Tibial artery (tissue), 4 donors: ENCODE data around the gene CIP2A.

ENCODE experiments used
- DNase-seq, 2 donors: peaks; one replicate each; pipeline ENCODE4 v3.0.0-alpha.2; 2019
- H3K27ac ChIP-seq, 2 donors: fragments of 200-600 bp; sonication (generic) in 1 of 2; 1 replicate in 1 of 2; 2 replicates in 1 of 2; pipeline ENCODE4 v1.5.1; 2018 to 2019; ENCODE audit warnings: mild to moderate bottlenecking in 1 of 2
- H3K27me3 ChIP-seq, 2 donors: fragments of 200-600 bp; sonication (generic) in 1 of 2; one replicate each; pipeline versions ENCODE4 v1.5.1 to v1.6.0; 2016 to 2019
- H3K36me3 ChIP-seq, 3 donors: fragments of 200-600 bp; sonication (generic) in 2 of 3; one replicate each; pipeline ENCODE4 v1.5.1; 2016 to 2019; ENCODE audit warnings: mild to moderate bottlenecking in 2 of 3
- H3K4me1 ChIP-seq, 4 donors: fragments of 200-600 bp; sonication (generic) in 2 of 4; 1 replicate in 3 of 4; 2 replicates in 1 of 4; pipeline ENCODE4 v1.5.1; 2016 to 2019
- H3K4me3 ChIP-seq, 2 donors: fragments of 200-600 bp; sonication (generic) in 1 of 2; 1 replicate in 1 of 2; 2 replicates in 1 of 2; pipeline ENCODE4 v1.5.1; 2018 to 2019; ENCODE audit warnings: mild to moderate bottlenecking in 2 of 2
- H3K9me3 ChIP-seq, 3 donors: fragments of 200-600 bp; sonication (generic) in 1 of 3; one replicate each; pipeline ENCODE4 v1.5.1; 2016 to 2019
- CTCF ChIP-seq, 2 experiments: fragments of 200-600 bp in 1 of 2; fragments of 450-650 bp in 1 of 2; IDR thresholded peaks; one replicate each; pipeline ENCODE4 v1.5.1; 2017 to 2019; ENCODE audit warnings: antibody characterized with exemption in 2 of 2, mild to moderate bottlenecking in 1 of 2, moderate library complexity in 1 of 2
- intact Hi-C: fragments of 100-400 bp; cut with DNase I; formaldehyde crosslinking; loops from one replicate; pipeline ENCODE4 v1.15.0; 2023; ENCODE audit warnings: low total_unique reads

The CIP2A gene

GRCh38 chr3:108511055-108511454, 78.2 kb downstream of the CIP2A start:
- H3K9me3 ChIP-seq: no peaks in the 10 kb centered on the region
- no peak for DNase-seq
- no peak overlapping the region for H3K4me3 ChIP-seq
- H3K36me3 ChIP-seq: no peaks in the 10 kb centered on the region
- intact Hi-C loops: no loop called here
- no peaks in the 10 kb centered on the region for H3K4me1 ChIP-seq
- TF ChIP-seq CTCF (IDR thresholded peaks at IDR 0.05): no peak
- H3K27me3 ChIP-seq: no peaks in the 10 kb centered on the region
- H3K27ac ChIP-seq: no peak overlapping the region

GRCh38 chr3:108510496-108510895, 78.7 kb downstream of the CIP2A start, which contains the start of gene MYH15:
TSS of gene MYH15 (minus strand) at chr3:108510596. CDS start at chr3:108510530, 66 bp downstream.
- DNase-seq: no peak
- intact Hi-C loops: no loop called here
- H3K9me3 ChIP-seq: no peaks in the 10 kb centered on the region
- no peaks in the 10 kb centered on the region for H3K27me3 ChIP-seq
- H3K36me3 ChIP-seq: no peaks in the 10 kb centered on the region
- no peak for TF ChIP-seq CTCF (IDR thresholded peaks at IDR 0.05)
- H3K4me1 ChIP-seq: no peaks in the 10 kb centered on the region
- H3K27ac ChIP-seq: no peak within 1 kb of the TSS
- H3K4me3 ChIP-seq: no peak within 1 kb of the TSS

GRCh38 chr3:108509871-108510270, 79.4 kb downstream of the CIP2A start:
- intact Hi-C loops: no loop called here
- H3K27ac ChIP-seq: no peak overlapping the region
- H3K27me3 ChIP-seq: no peaks in the 10 kb centered on the region
- no peaks in the 10 kb centered on the region for H3K4me1 ChIP-seq
- H3K36me3 ChIP-seq: no peaks in the 10 kb centered on the region
- DNase-seq: no peak
- no peaks in the 10 kb centered on the region for H3K9me3 ChIP-seq
- no peak overlapping the region for H3K4me3 ChIP-seq
- TF ChIP-seq CTCF (IDR thresholded peaks at IDR 0.05): no peak

GRCh38 chr3:108509263-108509662, 80.0 kb downstream of the CIP2A start:
- Histone ChIP-seq H3K9me3 (no peaks in the 10 kb centered on the region), H3K4me3 (no peak overlapping the region), H3K4me1 (no peaks in the 10 kb centered on the region), H3K27ac (no peak overlapping the region), H3K36me3 (no peaks in the 10 kb centered on the region), H3K27me3 (no peaks in the 10 kb centered on the region)
- intact Hi-C loops: no loop called here
- TF ChIP-seq CTCF (IDR thresholded peaks at IDR 0.05): no peak
- no peak for DNase-seq

GRCh38 chr3:108507902-108508301, 81.3 kb downstream of the CIP2A start:
- no peaks in the 10 kb centered on the region for H3K27me3 ChIP-seq
- DNase-seq: no peak
- no peak overlapping the region for H3K27ac ChIP-seq
- H3K4me3 ChIP-seq: no peak overlapping the region
- no peak for TF ChIP-seq CTCF (IDR thresholded peaks at IDR 0.05)
- no peaks in the 10 kb centered on the region for H3K4me1 ChIP-seq
- intact Hi-C loops: no loop called here
- H3K9me3 ChIP-seq: no peaks in the 10 kb centered on the region
- H3K36me3 ChIP-seq: no peaks in the 10 kb centered on the region

GRCh38 chr3:108505811-108506210, 83.4 kb downstream of the CIP2A start:
- no peaks in the 10 kb centered on the region for H3K4me1 ChIP-seq
- H3K9me3 ChIP-seq: no peaks in the 10 kb centered on the region
- no peak overlapping the region for H3K27ac ChIP-seq
- intact Hi-C loops: no loop called here
- TF ChIP-seq CTCF (IDR thresholded peaks at IDR 0.05): no peak
- no peak for DNase-seq
- no peaks in the 10 kb centered on the region for H3K27me3 ChIP-seq
- H3K36me3 ChIP-seq: no peaks in the 10 kb centered on the region
- no peak overlapping the region for H3K4me3 ChIP-seq
